ENCODE measurements around the gene ULK2.
A peak's percentile ranks its signal among the peaks of the same experiment; 100 is the strongest.

The ULK2 gene

DNA sequence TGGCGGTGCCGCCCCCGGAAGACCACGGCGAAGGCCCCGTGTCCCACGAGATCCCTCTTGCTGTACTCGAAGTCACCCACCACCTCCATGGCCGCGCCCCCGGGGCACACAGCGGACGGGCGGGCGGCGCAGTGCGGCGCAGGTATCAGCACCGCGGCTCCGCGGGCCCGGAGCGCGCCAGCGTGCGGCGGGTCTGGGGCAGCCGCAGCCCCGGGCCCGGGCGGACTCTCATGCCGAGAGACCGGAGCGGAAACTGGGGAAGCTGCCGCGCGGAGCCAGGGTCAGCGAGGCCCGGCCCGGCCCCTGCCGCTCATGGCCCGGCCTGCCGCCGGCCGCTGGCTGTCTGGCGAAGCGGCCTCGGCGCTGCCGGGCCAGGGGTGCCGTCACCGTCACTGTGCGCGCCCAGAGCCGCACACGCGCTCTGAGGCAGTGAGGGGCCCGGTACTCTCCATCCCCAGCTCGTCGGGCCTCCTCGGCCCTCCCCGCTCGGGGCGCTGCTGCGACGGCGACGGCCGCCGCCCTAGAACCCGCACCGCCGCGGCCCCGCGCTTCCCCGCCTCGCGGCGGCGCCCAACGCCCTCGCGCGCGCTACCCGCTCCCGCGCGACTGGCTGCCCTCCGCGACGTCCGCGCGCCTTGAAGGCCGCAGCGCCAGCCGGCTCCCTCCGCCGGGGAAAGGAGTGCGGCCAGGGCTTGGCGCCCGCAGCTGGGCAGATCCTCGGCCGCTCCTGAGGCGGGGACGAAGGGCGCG lies at the start of gene ULK2:
Gene ULK2, minus strand, starts transcription at position 608 of the 750 bp plus-strand sequence. Its CDS starts 519 bp downstream, at position 89.
- ChIA-PET CTCF (interaction anchor here (0.7 kb wide), 1 partner anchor 115 kb away, joined by 3 read pairs; no protein-coding TSS in a partner anchor), POLR2A (interaction anchor here (0.6 to 1.8 kb wide), 9 partner anchors 8 to 489 kb away, joined by 3 to 12 read pairs (median 4); partner anchors contain the start of genes AKAP10, ALDH3A2, MAPK7 and SPECC1)
- no peaks in the 10 kb centered on the region for H3K9me3 ChIP-seq (ENCODE audit: control insufficient read depth, insufficient read depth, low read depth, low read length)
- peaks cover 8% of the 10 kb centered on the region for H3K4me1 ChIP-seq (ENCODE audit: control insufficient read depth, insufficient read depth, low read length)
- H3K4me3 ChIP-seq (ENCODE audit: low read depth, low read length): peak within 1 kb of the TSS; percentile 67
- peak within 1 kb of the TSS; percentile 97 for H3K27ac ChIP-seq (ENCODE audit: extremely low read depth, low read depth, low read length)
- H3K36me3 ChIP-seq (ENCODE audit: control insufficient read depth in 2 of 2, insufficient read depth in 1 of 2, low read length in 2 of 2): peaks cover 14 to 20% of the 10 kb centered on the region in 2 experiments
- TF ChIP-seq HOXD13 (CRISPR knock-in tag; IDR thresholded peaks at IDR 0.05; ENCODE audit: borderline replicate concordance): no peak
- no peak for TF ChIP-seq ZNF157 (tag by site-specific recombination; IDR thresholded peaks at IDR 0.05)
- 0 out of 2 replicates have a peak, but pooled peaks have one; percentile 53 for TF ChIP-seq MEIS1 (CRISPR knock-in tag; IDR thresholded peaks at IDR 0.05; ENCODE audit: borderline replicate concordance)
- TF ChIP-seq ZNF169 (tag by site-specific recombination; IDR thresholded peaks at IDR 0.05): no peak
- TF ChIP-seq HOXC10 (CRISPR knock-in tag; IDR thresholded peaks at IDR 0.05): no peak
- 0 out of 2 replicates have a peak, but pooled peaks have one; percentile 42 for TF ChIP-seq ZNF660 (tag by site-specific recombination; IDR thresholded peaks at IDR 0.05)
- TF ChIP-seq ZNF548 (tag by site-specific recombination; IDR thresholded peaks at IDR 0.05): no peak
- TF ChIP-seq, protein P1, sequence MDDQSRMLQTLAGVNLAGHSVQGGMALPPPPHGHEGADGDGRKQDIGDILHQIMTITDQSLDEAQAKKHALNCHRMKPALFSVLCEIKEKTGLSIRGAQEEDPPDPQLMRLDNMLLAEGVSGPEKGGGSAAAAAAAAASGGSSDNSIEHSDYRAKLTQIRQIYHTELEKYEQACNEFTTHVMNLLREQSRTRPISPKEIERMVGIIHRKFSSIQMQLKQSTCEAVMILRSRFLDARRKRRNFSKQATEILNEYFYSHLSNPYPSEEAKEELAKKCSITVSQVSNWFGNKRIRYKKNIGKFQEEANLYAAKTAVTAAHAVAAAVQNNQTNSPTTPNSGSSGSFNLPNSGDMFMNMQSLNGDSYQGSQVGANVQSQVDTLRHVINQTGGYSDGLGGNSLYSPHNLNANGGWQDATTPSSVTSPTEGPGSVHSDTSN (CRISPR knock-in tag; IDR thresholded peaks at IDR 0.05): peak; percentile 89; the same call in 1 of the 2 replicates
- no peak for TF ChIP-seq ZNF610 (tag by site-specific recombination; IDR thresholded peaks at IDR 0.05; ENCODE audit: borderline replicate concordance)
- TF ChIP-seq ZNF350 (tag by site-specific recombination; IDR thresholded peaks at IDR 0.05): no peak
- TF ChIP-seq ZNF561 (tag by site-specific recombination; IDR thresholded peaks at IDR 0.05; ENCODE audit: borderline replicate concordance): no peak
- TF ChIP-seq, protein P2, sequence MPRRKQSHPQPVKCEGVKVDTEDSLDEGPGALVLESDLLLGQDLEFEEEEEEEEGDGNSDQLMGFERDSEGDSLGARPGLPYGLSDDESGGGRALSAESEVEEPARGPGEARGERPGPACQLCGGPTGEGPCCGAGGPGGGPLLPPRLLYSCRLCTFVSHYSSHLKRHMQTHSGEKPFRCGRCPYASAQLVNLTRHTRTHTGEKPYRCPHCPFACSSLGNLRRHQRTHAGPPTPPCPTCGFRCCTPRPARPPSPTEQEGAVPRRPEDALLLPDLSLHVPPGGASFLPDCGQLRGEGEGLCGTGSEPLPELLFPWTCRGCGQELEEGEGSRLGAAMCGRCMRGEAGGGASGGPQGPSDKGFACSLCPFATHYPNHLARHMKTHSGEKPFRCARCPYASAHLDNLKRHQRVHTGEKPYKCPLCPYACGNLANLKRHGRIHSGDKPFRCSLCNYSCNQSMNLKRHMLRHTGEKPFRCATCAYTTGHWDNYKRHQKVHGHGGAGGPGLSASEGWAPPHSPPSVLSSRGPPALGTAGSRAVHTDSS (tag by site-specific recombination; IDR thresholded peaks at IDR 0.05): no peak
- TF ChIP-seq KLF9 (tag by site-specific recombination; IDR thresholded peaks at IDR 0.05; ENCODE audit: low read depth): 0 out of 2 replicates have a peak, but pooled peaks have one; percentile 3
- peak; percentile 57; the same call in 1 of the 2 replicates for TF ChIP-seq ZBTB20 (tag by site-specific recombination; IDR thresholded peaks at IDR 0.05)
- no peak for TF ChIP-seq ZNF366 (tag by site-specific recombination; conservative IDR thresholded peaks at IDR 0.05)
- peak; percentile 41; the same call in 1 of the 2 replicates for TF ChIP-seq ZSCAN30 (tag by site-specific recombination; IDR thresholded peaks at IDR 0.05)
- no peak for TF ChIP-seq ZNF707 (tag by site-specific recombination; IDR thresholded peaks at IDR 0.05)
- TF ChIP-seq GLI2 (tag by site-specific recombination; IDR thresholded peaks at IDR 0.05; ENCODE audit: borderline replicate concordance, low read depth): no peak
- 0 out of 2 replicates have a peak, but pooled peaks have one; percentile 52 for TF ChIP-seq ZFHX2 (tag by site-specific recombination; conservative IDR thresholded peaks at IDR 0.05)
- TF ChIP-seq ZNF426 (tag by site-specific recombination; IDR thresholded peaks at IDR 0.05): no peak
- TF ChIP-seq KLF8 (tag by site-specific recombination; IDR thresholded peaks at IDR 0.05): no peak
- TF ChIP-seq OVOL3 (tag by site-specific recombination; IDR thresholded peaks at IDR 0.05): no peak
- no peak for TF ChIP-seq GLIS2 (tag by site-specific recombination; IDR thresholded peaks at IDR 0.05)
- no peak for TF ChIP-seq BCL11B (tag by site-specific recombination; IDR thresholded peaks at IDR 0.05; ENCODE audit: low read depth)
- TF ChIP-seq, protein P3, sequence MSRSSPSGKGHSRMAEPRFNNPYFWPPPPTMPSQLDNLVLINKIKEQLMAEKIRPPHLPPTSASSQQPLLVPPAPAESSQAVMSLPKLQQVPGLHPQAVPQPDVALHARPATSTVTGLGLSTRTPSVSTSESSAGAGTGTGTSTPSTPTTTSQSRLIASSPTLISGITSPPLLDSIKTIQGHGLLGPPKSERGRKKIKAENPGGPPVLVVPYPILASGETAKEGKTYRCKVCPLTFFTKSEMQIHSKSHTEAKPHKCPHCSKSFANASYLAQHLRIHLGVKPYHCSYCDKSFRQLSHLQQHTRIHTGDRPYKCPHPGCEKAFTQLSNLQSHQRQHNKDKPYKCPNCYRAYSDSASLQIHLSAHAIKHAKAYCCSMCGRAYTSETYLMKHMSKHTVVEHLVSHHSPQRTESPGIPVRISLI (tag by site-specific recombination; IDR thresholded peaks at IDR 0.05): no peak
- TF ChIP-seq, protein P4, sequence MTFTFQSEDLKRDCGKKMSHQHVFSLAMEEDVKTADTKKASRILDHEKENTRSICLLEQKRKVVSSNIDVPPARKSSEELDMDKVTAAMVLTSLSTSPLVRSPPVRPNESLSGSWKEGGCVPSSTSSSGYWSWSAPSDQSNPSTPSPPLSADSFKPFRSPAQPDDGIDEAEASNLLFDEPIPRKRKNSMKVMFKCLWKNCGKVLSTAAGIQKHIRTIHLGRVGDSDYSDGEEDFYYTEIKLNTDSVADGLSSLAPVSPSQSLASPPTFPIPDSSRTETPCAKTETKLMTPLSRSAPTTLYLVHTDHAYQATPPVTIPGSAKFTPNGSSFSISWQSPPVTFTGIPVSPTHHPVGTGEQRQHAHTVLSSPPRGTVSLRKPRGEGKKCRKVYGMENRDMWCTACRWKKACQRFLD (tag by site-specific recombination; IDR thresholded peaks at IDR 0.05): no peak
- TF ChIP-seq, protein P5, sequence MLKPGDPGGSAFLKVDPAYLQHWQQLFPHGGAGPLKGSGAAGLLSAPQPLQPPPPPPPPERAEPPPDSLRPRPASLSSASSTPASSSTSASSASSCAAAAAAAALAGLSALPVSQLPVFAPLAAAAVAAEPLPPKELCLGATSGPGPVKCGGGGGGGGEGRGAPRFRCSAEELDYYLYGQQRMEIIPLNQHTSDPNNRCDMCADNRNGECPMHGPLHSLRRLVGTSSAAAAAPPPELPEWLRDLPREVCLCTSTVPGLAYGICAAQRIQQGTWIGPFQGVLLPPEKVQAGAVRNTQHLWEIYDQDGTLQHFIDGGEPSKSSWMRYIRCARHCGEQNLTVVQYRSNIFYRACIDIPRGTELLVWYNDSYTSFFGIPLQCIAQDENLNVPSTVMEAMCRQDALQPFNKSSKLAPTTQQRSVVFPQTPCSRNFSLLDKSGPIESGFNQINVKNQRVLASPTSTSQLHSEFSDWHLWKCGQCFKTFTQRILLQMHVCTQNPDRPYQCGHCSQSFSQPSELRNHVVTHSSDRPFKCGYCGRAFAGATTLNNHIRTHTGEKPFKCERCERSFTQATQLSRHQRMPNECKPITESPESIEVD (tag by site-specific recombination; IDR thresholded peaks at IDR 0.05): no peak
- no peak for TF ChIP-seq ZNF391 (tag by site-specific recombination; IDR thresholded peaks at IDR 0.05; ENCODE audit: borderline replicate concordance, low read depth)
